RCC 7860 (cell line): Measurements from ENCODE around the gene HDAC4.

ENCODE experiments used
- DNase-seq: peaks from one replicate; pipeline ENCODE4 v3.0.0-alpha.2; 2015; ENCODE audit warnings: low spot score
- FAIRE-seq: peaks from 2 replicates; lab custom pipeline; 2012; peaks lifted over from hg19 to GRCh38; lab: Jason Lieb, UNC

The HDAC4 gene

DNA sequence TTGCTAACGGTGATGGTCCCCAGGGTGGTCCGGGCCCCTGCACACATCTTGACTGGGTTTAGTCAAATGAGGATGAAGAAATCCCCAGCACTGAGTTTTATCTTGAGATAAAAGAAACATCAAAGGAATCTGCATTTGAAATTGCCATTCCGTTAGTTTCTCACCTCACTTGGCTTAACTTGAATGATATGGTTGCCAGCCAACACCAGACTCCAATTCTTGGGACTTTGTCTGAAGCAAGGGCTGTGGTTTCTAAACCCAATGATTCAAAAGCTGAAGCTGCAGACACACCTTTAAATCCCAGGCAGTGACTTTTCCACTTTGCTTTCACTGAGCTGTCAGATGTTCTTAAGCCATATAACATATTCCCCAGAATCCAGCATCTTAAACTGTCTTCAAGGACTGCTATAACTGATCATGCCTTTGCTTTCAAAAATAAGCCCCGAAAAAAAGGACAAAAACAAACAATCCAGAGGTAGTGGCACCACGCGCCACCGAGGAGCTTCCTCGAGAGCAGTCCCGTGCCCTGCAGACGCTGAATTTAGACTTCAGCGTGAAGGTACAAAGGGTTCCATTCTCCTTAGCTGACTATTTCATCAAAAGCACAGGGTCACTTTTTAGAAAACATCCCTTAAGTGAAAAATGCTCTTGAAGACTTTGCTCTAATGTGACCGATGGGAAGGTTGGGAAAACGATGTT lies 189.3 kb downstream of the HDAC4 start:
- DNase-seq (no peak), FAIRE-seq (no peak)

GRCh38 chr2:239209783-239210182 lies 191.0 kb downstream of the HDAC4 start:
- no peak for FAIRE-seq
- no peak for DNase-seq

DNA sequence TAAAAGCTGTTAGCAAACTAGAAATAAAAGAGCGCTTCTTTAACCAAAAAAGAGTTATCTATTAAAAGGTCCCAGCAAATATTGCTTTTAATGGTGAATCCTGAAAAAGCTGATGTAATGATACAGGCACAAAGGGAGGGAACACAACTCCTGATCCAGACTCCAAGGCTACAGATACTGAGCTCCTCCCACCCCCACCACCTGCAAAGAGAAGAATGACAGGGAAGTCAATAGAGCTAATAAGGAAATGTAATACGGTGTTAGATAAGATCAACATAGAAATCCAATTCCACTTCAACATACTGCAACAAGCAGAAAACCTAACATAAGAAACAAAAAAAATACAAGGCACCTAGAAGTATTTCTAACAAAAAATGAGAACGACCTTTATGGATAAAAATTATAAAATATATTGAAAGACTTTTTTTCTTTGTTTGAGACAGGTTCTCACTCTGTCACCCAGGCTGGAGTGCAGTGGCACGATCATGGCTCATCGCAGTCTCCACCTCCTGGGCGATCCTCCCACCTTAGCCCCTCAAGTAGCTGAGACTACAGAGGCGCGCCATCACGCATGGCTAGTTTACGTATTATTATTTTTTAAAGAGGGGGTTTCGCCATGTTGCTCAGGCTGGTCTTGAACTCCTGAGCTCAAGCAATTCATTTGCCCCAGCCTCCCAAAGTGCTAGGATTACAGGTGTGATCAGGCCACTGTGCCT lies 192.2 kb downstream of the HDAC4 start:
- DNase-seq: no peak
- no peak for FAIRE-seq

GRCh38 chr2:239206851-239207250 lies 194.0 kb downstream of the HDAC4 start:
- no peak for FAIRE-seq
- DNase-seq: no peak

GRCh38 chr2:239206042-239206441 lies 194.8 kb downstream of the HDAC4 start:
- DNase-seq: no peak
- no peak for FAIRE-seq

GRCh38 chr2:239204876-239205468 lies 195.8 kb downstream of the HDAC4 start:
- FAIRE-seq (no peak), DNase-seq (no peak)

DNA sequence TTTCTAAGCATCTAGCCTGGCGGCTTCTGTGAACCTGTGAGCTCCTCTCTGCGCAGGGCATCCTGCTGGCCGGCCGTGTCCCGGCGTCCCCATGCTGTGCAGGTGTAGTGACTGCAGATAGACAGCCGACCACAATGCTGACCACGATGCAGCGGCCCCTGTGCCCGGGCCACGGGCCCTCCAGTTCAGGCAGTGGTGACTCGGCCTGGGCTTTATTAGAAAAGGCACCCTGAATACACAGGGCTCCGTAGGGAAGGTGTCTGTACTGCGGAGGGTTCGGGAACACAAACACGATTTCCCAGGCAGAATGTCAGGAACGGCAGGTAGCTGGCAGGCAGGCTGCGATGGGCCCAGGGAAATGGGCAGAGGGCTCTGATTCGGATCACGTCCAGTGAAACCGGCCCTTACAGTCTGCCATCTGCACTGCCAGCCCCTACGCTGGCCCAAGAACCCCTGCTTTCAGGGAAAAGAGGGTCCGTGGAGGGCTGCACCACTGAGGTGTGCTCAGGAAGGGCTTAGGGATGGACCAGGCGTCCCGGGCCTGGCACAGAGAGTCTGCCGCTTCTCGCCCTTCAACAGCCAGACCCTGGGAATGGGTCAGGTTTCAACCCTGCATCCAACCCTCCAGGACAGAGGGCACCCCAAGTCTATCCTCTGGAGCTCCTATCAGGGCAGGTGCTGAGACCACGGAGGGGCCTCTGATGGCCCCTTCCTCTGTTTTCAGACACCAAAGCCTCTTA lies 196.5 kb downstream of the HDAC4 start:
- no peak for FAIRE-seq
- no peak for DNase-seq

- no peak for FAIRE-seq
Measured at GRCh38 chr2:239203443-239204135, 197.2 kb downstream of the HDAC4 start.

DNA sequence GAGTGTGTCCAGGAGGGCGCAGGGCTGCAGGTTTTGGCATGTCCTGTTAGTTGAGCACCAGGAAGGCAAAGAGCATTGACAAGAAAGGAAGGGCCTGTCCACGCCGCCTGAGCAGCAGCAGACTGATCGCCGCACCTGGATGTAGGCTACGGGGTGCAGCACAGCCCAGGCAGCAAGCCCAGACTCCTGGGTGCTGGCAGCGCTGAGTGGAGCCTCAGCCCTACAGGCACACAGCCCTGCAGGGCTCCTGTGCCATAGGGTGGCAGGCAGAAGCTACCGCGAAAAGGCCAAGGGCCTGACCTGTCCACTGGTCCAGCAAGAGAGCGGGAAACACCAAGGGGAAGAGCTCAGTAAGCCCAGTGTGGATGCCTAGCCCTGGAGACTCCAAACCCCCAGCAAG lies 198.0 kb downstream of the HDAC4 start:
- DNase-seq (no peak), FAIRE-seq (no peak)

More at GRCh38 chr2:239203443-239204135, 197.2 kb downstream of the HDAC4 start:
- DNase-seq: no peak

DNA sequence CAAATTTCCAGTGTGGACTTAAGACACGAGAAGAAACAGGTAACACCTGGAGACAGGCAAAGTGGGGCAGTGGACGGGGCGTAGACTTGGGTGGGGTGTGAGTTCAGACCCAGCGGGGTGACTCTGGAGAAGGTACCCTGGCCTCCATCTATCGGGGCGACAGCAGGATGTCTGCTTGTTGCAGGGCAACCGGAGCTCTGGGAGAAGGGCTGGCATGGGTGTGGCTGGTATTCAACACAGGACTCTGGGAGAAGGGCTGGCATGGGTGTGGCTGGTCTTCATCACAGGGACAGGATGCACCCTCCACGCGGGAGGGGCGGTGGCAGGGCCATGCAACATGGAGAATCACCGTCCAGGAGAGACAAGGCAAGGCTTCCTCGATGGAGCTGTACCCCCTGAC lies 198.5 kb downstream of the HDAC4 start:
- no peak for FAIRE-seq
- DNase-seq: no peak

DNA sequence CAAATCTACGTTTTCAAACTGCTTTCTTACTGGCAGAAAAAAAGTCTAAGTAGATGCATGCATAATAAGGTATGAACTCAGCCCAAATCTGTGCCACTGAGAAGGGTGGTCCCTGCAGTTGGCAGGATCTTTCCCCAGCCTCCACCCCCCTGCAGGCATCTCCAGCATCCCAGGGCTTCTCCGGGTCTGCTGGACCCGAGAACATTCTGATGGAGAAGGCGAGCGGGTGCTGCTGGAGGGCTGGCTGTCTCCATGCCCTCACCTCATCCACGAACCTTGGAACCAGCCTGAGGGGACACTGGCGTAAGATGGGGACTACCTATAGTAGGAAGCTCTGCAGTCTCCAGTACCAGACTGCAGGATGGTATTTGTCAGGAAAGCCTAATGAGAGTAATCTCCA lies 198.9 kb downstream of the HDAC4 start:
- FAIRE-seq (no peak), DNase-seq (no peak)

GRCh38 chr2:239201531-239201876 lies 199.3 kb downstream of the HDAC4 start:
- FAIRE-seq (no peak), DNase-seq (no peak)

- DNase-seq: no peak
- FAIRE-seq: no peak
Measured at GRCh38 chr2:239200646-239201530, 199.9 kb downstream of the HDAC4 start.

DNA sequence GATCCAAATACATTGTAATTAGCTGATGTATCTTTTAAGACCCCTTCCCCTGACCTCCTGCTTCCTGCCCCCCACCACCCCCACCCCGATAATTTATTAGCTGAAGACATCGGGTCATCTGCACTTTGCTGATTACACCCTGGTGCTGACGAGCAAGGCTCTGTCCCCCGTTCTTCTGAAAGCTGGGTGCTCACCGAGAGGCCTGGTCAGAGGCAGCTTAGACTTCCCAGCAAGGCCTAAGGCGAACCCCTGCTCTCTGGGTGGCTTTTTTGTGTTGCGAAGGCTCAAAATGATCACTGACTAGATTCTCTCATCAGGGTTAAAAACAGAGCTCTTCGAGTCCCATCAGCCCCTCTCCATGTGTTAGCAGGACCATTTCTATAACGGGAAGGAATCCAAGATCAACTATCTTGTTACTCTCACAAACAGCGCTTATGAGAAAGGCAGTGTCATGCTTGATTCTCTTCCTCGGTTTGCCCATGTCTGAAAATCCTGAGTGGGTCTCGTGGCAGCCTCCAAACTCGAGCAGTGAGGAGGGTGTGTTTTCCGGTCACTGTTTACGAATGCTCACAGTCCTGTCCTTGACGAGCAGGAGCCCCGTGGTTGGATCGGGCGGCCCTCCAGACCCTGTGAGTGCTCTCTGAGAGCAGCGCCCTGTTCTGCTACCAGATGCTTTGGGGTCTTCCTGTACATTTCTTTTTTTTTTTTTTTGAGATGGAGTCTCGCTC lies 201.6 kb downstream of the HDAC4 start:
- FAIRE-seq: no peak
- DNase-seq: no peak

DNA sequence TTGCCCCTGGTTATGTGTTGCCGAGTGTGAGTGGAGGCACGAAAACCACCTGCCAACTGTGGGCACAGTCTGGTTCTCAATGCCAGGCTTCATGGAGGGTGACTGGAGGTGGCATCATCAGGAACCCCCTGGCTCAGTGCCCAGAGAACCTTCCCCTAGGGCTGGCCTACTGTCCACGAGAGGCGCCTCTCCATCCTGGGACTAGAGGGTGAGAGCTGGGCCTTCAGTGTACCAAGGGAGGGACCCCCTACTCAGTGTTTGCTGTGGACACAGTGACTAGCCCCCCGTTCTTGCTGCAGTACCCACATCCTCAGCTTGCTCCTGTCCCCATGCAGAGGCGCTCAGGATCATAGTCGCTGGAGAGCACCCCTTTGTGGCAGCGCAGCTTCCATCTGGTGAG lies 202.6 kb downstream of the HDAC4 start:
- DNase-seq: no peak
- no peak for FAIRE-seq

- no peak for FAIRE-seq
- DNase-seq: no peak
Measured at GRCh38 chr2:239197146-239197545, 203.7 kb downstream of the HDAC4 start.

GRCh38 chr2:239196474-239197021 lies 204.3 kb downstream of the HDAC4 start:
- FAIRE-seq: no peak
- no peak for DNase-seq

DNA sequence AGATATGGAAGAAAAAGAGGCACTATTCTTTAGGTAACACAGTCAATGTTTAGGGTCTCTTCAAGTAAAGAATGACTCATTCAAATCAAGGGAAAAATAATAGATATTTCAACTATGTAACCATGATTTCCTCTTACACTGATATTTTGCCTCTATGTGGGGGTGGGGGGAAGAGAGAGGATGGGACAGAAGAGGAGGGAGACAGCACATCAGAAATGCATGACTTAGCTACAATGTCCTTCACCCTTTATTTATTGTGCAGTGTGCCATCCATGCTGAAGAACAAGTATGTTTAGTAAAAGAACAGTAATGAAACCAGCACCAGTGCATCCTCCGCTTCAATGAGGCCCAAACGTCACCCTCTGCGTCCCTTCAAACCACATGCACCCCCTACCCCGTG lies 204.8 kb downstream of the HDAC4 start:
- DNase-seq (no peak), FAIRE-seq (no peak)

DNA sequence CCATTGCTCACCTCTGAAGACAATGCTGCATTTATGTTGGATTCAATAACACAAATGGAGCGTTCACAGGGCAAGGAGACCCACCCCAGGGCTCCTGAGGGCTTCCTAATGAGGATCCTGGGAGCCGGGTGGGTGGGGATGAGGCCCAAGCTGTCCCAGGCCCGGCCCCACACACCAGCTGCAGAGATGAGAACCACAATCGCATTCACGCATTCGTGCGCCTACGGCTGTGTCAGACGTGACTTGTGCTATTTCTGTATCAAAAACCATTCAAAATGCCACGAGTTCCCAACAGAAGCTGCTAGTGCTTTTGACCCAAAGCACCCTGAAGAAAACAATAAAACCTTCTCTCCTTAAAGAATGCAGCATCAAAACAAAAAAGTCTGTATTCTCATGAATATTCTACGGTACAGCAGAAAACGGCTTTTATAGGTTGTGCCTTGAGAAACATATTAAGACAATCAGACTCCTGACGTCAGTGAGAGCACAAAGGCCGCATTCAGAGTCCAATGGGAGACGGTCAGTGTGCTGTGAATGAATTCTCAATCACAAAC lies 205.4 kb downstream of the HDAC4 start:
- DNase-seq (no peak), FAIRE-seq (no peak)
